ENCODE measurements around the gene OR10AD1. TPM values are rescaled to one million over a fixed set of nuclear protein-coding genes. Genes with fewer than 3 reads are reported as not detected.

Gene OR10AD1
- total and polyA plus RNA-seq, 9 of the 15 experiments (the other 6 are each of a cell fraction or from before 2014, with no cell fraction given), result not detected

DNA sequence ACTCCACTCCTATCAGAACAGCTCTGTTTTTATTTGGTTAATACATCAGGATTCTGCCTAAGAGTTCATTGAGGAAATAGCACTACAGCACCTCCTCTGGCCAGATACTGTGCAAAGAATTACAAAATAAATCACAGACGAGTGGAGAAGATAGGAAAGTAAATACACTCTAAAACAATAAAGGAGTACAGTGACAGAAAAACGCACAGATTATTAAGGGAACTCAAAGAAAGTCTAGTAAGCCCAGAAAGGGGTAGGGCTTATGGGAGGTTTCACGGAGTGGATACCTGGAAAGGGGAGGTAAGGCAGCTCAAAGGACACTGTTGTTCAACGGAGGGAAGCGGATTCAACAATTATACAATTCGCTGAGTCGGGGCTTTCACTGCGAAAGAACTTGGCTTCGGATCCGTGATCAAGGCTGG lies 5.5 kb downstream of the OR10AD1 start (continued):
- TF ChIP-seq RAD21 (CRISPR knock-in tag; conservative IDR thresholded peaks at IDR 0.05 in 1 of 2, IDR thresholded peaks at IDR 0.05 in 1 of 2) (peak in 1 of 2 experiments; percentile 38; a peak in 1 of 4 replicates), ARID1B (IDR thresholded peaks at IDR 0.05) (peak; percentile 28), SMARCA5 (IDR thresholded peaks at IDR 0.05) (0 out of 2 replicates have a peak, but pooled peaks have one; percentile 30), SMARCA4 (IDR thresholded peaks at IDR 0.05) (peak; percentile 32; the same call in 1 of the 2 replicates), MAFK (IDR thresholded peaks at IDR 0.05; ENCODE audit: low read length) (peak; percentile 59; the same call in 1 of the 2 replicates), KAT8 (IDR thresholded peaks at IDR 0.05; ENCODE audit: low read depth) (no peak), NR2C2 (CRISPR knock-in tag; IDR thresholded peaks at IDR 0.05) (no peak), NR2C2 (tag; IDR thresholded peaks at IDR 0.05) (no peak), HDAC2 (IDR thresholded peaks at IDR 0.05) (0 out of 2 replicates have a peak, but pooled peaks have one; percentile 40), ETV1 (tag; conservative IDR thresholded peaks at IDR 0.05; ENCODE audit: low read depth) (0 out of 2 replicates have a peak, but pooled peaks have one; percentile 10), DMBX1 (CRISPR knock-in tag; IDR thresholded peaks at IDR 0.05; ENCODE audit: borderline replicate concordance) (no peak), HDAC8 (tag; IDR thresholded peaks at IDR 0.05) (0 out of 2 replicates have a peak, but pooled peaks have one; percentile 35), NCOR1 (IDR thresholded peaks at IDR 0.05) (peak; percentile 26; the same call in 1 of the 2 replicates), IRF9 (tag; IDR thresholded peaks at IDR 0.05) (no peak), DACH1 (IDR thresholded peaks at IDR 0.05; ENCODE audit: partially characterized antibody) (no peak), TAF1 (IDR thresholded peaks at IDR 0.05; ENCODE audit: control insufficient read depth, extremely low read depth, insufficient read depth, low read length, severe bottlenecking) (no peak), ZNF175 (CRISPR knock-in tag; IDR thresholded peaks at IDR 0.05; ENCODE audit: low read depth) (no peak), RCOR1 (IDR thresholded peaks at IDR 0.05; ENCODE audit: borderline replicate concordance in 1 of 2, low read depth in 2 of 2, low read length in 2 of 2) (peak in 1 of 2 experiments; percentile 65; a peak in 2 of 4 replicates), SMARCC2 (IDR thresholded peaks at IDR 0.05; ENCODE audit: low read depth) (no peak), HIVEP1 (CRISPR knock-in tag; IDR thresholded peaks at IDR 0.05) (no peak), PHF21A (IDR thresholded peaks at IDR 0.05; ENCODE audit: borderline replicate concordance, low read depth) (peak; percentile 95), CBX8 (IDR thresholded peaks at IDR 0.05; ENCODE audit: borderline replicate concordance, extremely low read depth, low read depth, low read length, poor library complexity, severe bottlenecking) (no peak), JUND (IDR thresholded peaks at IDR 0.05; ENCODE audit: borderline replicate concordance, low read depth, low read length) (no peak), JUND (tag; IDR thresholded peaks at IDR 0.05; ENCODE audit: borderline replicate concordance, low read depth, low read length) (no peak)
- TF ChIP-seq, protein P1, sequence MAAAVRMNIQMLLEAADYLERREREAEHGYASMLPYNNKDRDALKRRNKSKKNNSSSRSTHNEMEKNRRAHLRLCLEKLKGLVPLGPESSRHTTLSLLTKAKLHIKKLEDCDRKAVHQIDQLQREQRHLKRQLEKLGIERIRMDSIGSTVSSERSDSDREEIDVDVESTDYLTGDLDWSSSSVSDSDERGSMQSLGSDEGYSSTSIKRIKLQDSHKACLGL (CRISPR knock-in tag; IDR thresholded peaks at IDR 0.05; ENCODE audit: borderline replicate concordance, poor library complexity, severe bottlenecking), result no peak
- TF ChIP-seq, protein P2, sequence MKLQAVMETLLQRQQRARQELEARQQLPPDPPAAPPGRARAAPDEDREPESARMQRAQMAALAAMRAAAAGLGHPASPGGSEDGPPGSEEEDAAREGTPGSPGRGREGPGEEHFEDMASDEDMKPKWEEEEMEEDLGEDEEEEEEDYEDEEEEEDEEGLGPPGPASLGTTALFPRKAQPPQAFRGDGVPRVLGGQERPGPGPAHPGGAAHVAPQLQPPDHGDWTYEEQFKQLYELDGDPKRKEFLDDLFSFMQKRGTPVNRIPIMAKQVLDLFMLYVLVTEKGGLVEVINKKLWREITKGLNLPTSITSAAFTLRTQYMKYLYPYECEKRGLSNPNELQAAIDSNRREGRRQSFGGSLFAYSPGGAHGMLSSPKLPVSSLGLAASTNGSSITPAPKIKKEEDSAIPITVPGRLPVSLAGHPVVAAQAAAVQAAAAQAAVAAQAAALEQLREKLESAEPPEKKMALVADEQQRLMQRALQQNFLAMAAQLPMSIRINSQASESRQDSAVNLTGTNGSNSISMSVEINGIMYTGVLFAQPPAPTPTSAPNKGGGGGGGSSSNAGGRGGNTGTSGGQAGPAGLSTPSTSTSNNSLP (IDR thresholded peaks at IDR 0.05; ENCODE audit: borderline replicate concordance, low read depth, low read length), result peak; percentile 68; the same call in 1 of the 2 replicates

Measured in K562 (cell line).